HepG2 (cell line): ENCODE data around the gene SLC6A12.

ENCODE experiments used
- ARNTL ChIP-seq: sonication (generic); formaldehyde crosslinking; IDR thresholded peaks from 2 replicates; pipeline ENCODE4 v1.4.0; 2020; ENCODE audit warnings: mild to moderate bottlenecking, missing genetic modification reagents
- GTF2F1 ChIP-seq: fragments of 150-350 bp; IDR thresholded peaks from 2 replicates; pipeline ENCODE4 v1.6.1; 2014; ENCODE audit warnings: low read length
- HOXA5 ChIP-seq: sonication (generic); formaldehyde crosslinking; IDR thresholded peaks from 2 replicates; pipeline ENCODE4 v1.4.0; 2020; ENCODE audit warnings: missing genetic modification reagents
- KAT7 ChIP-seq: IDR thresholded peaks from 2 replicates; pipeline ENCODE4 v1.6.1; 2018; ENCODE audit warnings: borderline replicate concordance, missing compliant biosample characterization
- NR2C2 ChIP-seq: sonication (generic); formaldehyde crosslinking; IDR thresholded peaks from 2 replicates; pipeline ENCODE4 v1.4.0; 2020; ENCODE audit warnings: missing genetic modification reagents, mild to moderate bottlenecking, moderate library complexity, borderline replicate concordance
- SP1 ChIP-seq, 2 experiments: fragments of 450-650 bp in 1 of 2; sonication (generic) in 1 of 2; formaldehyde crosslinking in 1 of 2; IDR thresholded peaks; 2 replicates each; pipeline versions ENCODE4 v1.4.0 to v1.6.1; 2016 to 2020; ENCODE audit warnings: missing genetic modification reagents in 1 of 2
- SP4 ChIP-seq: sonication (generic); formaldehyde crosslinking; IDR thresholded peaks from 2 replicates; pipeline ENCODE4 v1.8.1; 2023; ENCODE audit warnings: mild to moderate bottlenecking, missing genetic modification reagents
- TP53 ChIP-seq: sonication (generic); formaldehyde crosslinking; conservative IDR thresholded peaks from 2 replicates; pipeline ENCODE4 v1.4.0; 2020; ENCODE audit warnings: missing genetic modification reagents
- ZBTB7A ChIP-seq: sonication (generic); formaldehyde crosslinking; IDR thresholded peaks from 2 replicates; pipeline ENCODE4 v1.8.0; 2022; ENCODE audit warnings: mild to moderate bottlenecking, missing genetic modification reagents
- ZFX ChIP-seq: sonication (generic); formaldehyde crosslinking; IDR thresholded peaks from 2 replicates; pipeline ENCODE4 v1.4.0; 2020; ENCODE audit warnings: mild to moderate bottlenecking, low read depth, missing genetic modification reagents, moderate library complexity
- ZNF562 ChIP-seq: sonication (generic); formaldehyde crosslinking; IDR thresholded peaks from 2 replicates; pipeline ENCODE4 v1.8.0; 2022; ENCODE audit warnings: missing genetic modification reagents, borderline replicate concordance
- TF ChIP-seq, protein P1 (sequence below): sonication (generic); formaldehyde crosslinking; IDR thresholded peaks from 2 replicates; pipeline ENCODE4 v1.8.1; 2023; ENCODE audit warnings: mild to moderate bottlenecking, missing genetic modification reagents, borderline replicate concordance
- TF ChIP-seq, protein P2 (sequence below): sonication (generic); formaldehyde crosslinking; IDR thresholded peaks from 2 replicates; pipeline ENCODE4 v1.4.0; 2020; ENCODE audit warnings: mild to moderate bottlenecking, missing genetic modification reagents
- TF ChIP-seq, protein P3 (sequence below): sonication (generic); formaldehyde crosslinking; IDR thresholded peaks from 2 replicates; pipeline ENCODE4 v1.4.0; 2020; ENCODE audit warnings: missing genetic modification reagents

DNA sequence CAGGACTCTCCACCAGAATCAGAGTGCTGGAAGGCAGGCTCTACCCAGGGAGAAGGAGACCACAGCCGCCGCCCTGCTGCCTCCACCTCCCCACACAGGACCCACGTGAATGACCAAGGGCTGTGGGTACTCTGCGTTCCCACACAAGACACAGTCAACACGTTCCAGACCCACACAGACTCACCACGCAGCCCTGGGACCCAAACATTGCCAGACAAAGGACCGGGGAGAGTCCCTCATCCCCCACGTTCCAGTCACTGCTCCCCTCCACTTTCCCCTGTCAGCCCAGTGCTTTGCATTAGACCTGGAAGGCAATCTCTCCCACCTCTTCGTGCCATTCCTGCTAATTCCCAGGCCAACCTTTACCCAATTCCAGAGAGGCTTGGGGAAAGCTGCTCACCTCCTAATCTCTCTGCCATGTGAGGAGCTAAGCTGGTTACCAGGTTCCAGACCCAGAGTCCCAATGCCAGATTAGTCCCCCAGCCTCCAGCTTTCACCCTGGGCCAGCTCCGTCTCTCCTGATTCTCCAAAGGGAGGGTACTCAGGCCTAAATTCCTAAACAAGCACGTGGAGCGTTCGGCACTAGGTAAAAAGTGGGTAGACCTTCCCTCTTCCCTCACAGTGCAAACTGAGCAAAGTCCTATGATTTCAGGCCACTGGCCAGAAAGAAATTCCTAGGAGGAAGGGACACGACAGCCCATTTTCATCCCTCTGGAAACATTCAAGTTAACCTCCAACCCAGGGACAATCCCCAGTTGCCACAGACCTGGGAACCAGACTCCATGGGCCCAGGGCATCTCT, 43.8 kb upstream of the SLC6A12 start:
- TF ChIP-seq, protein P1, sequence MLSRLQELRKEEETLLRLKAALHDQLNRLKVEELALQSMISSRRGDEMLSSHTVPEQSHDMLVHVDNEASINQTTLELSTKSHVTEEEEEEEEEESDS (CRISPR knock-in tag), result no peak
- TF ChIP-seq ZFX (CRISPR knock-in tag) (peak; percentile 35; the same call in 1 of the 2 replicates), HOXA5 (no peak), GTF2F1 (no peak), SP4 (CRISPR knock-in tag) (no peak), ARNTL (CRISPR knock-in tag) (no peak), ZBTB7A (CRISPR knock-in tag) (no peak), KAT7 (CRISPR knock-in tag) (no peak), SP1 (IDR thresholded peaks at IDR 0.05) (no peak), SP1 (CRISPR knock-in tag; IDR thresholded peaks at IDR 0.05) (no peak), TP53 (CRISPR knock-in tag) (no peak), NR2C2 (CRISPR knock-in tag) (no peak), ZNF562 (CRISPR knock-in tag) (no peak)
- TF ChIP-seq, protein P2, sequence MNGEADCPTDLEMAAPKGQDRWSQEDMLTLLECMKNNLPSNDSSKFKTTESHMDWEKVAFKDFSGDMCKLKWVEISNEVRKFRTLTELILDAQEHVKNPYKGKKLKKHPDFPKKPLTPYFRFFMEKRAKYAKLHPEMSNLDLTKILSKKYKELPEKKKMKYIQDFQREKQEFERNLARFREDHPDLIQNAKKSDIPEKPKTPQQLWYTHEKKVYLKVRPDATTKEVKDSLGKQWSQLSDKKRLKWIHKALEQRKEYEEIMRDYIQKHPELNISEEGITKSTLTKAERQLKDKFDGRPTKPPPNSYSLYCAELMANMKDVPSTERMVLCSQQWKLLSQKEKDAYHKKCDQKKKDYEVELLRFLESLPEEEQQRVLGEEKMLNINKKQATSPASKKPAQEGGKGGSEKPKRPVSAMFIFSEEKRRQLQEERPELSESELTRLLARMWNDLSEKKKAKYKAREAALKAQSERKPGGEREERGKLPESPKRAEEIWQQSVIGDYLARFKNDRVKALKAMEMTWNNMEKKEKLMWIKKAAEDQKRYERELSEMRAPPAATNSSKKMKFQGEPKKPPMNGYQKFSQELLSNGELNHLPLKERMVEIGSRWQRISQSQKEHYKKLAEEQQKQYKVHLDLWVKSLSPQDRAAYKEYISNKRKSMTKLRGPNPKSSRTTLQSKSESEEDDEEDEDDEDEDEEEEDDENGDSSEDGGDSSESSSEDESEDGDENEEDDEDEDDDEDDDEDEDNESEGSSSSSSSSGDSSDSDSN (CRISPR knock-in tag), result no peak
- TF ChIP-seq, protein P3, sequence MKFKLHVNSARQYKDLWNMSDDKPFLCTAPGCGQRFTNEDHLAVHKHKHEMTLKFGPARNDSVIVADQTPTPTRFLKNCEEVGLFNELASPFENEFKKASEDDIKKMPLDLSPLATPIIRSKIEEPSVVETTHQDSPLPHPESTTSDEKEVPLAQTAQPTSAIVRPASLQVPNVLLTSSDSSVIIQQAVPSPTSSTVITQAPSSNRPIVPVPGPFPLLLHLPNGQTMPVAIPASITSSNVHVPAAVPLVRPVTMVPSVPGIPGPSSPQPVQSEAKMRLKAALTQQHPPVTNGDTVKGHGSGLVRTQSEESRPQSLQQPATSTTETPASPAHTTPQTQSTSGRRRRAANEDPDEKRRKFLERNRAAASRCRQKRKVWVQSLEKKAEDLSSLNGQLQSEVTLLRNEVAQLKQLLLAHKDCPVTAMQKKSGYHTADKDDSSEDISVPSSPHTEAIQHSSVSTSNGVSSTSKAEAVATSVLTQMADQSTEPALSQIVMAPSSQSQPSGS, result no peak
